Keratinocyte (primary cell): ENCODE results near the gene CAPN5. TPM values are rescaled to one million over a fixed set of nuclear protein-coding genes. Genes with fewer than 3 reads are reported as not detected.

ENCODE experiments used
- DNase-seq: peaks from one replicate; pipeline ENCODE4 v3.0.0-alpha.2; 2011; ENCODE audit warnings: low read depth, missing footprints, low spot score
- FAIRE-seq: peaks from 2 replicates; lab custom pipeline; 2011; peaks lifted over from hg19 to GRCh38; lab: Jason Lieb, UNC
- H2AFZ ChIP-seq: 2 replicates; pipeline ENCODE4 v1.6.0; 2012; ENCODE audit warnings: low read length, control low read depth, inconsistent platforms; ENCODE audit not compliant: control insufficient read depth
- H3K27ac ChIP-seq: 2 replicates; pipeline ENCODE4 v1.5.1; 2011; ENCODE audit warnings: low read length; ENCODE audit not compliant: control insufficient read depth, insufficient read depth
- H3K27me3 ChIP-seq: 3 replicates; pipeline ENCODE4 v1.6.0; 2011; ENCODE audit warnings: low read length; ENCODE audit not compliant: control insufficient read depth, insufficient read depth; ENCODE audit errors: extremely low read depth
- H3K36me3 ChIP-seq, 2 experiments: 2 replicates in 1 of 2; 3 replicates in 1 of 2; pipeline ENCODE4 v1.5.1; 2011; ENCODE audit warnings: low read length in 2 of 2, mild to moderate bottlenecking in 1 of 2; ENCODE audit not compliant: control insufficient read depth in 2 of 2, insufficient read depth in 2 of 2; ENCODE audit errors: extremely low read depth in 1 of 2
- H3K4me1 ChIP-seq: 3 replicates; pipeline ENCODE4 v1.5.1; 2011; ENCODE audit warnings: low read length; ENCODE audit not compliant: control insufficient read depth, insufficient read depth; ENCODE audit errors: extremely low read depth
- H3K4me2 ChIP-seq: 3 replicates; pipeline ENCODE4 v1.6.0; 2011; ENCODE audit warnings: low read depth, low read length; ENCODE audit not compliant: control insufficient read depth, insufficient read depth; ENCODE audit errors: extremely low read depth
- H3K4me3 ChIP-seq, 3 experiments: fragments of 200-600 bp in 1 of 3; sonication (generic) in 1 of 3; 2 replicates in 2 of 3; 3 replicates in 1 of 3; pipeline ENCODE4 v1.5.1; 2011 to 2016; ENCODE audit warnings: low read length in 3 of 3, mild to moderate bottlenecking in 3 of 3, control low read depth in 2 of 3, inconsistent platforms in 1 of 3, low read depth in 1 of 3, mixed read lengths in 1 of 3, mixed run types in 1 of 3, moderate library complexity in 1 of 3; ENCODE audit not compliant: control insufficient read depth in 2 of 3, insufficient read depth in 2 of 3; ENCODE audit errors: extremely low read depth in 1 of 3
- H3K79me2 ChIP-seq: 2 replicates; pipeline ENCODE4 v1.6.0; 2012; ENCODE audit warnings: low read length; ENCODE audit not compliant: control insufficient read depth, insufficient read depth
- H3K9ac ChIP-seq: 3 replicates; pipeline ENCODE4 v1.6.0; 2011; ENCODE audit warnings: low read length; ENCODE audit not compliant: control insufficient read depth, insufficient read depth; ENCODE audit errors: extremely low read depth
- H3K9me1 ChIP-seq: 3 replicates; pipeline ENCODE4 v1.6.0; 2011; ENCODE audit warnings: low read length; ENCODE audit not compliant: control insufficient read depth, insufficient read depth; ENCODE audit errors: extremely low read depth
- H3K9me3 ChIP-seq: 2 replicates; pipeline ENCODE4 v1.5.1; 2012; ENCODE audit warnings: low read depth, low read length; ENCODE audit not compliant: control insufficient read depth
- H4K20me1 ChIP-seq: 3 replicates; pipeline ENCODE4 v1.6.0; 2011; ENCODE audit warnings: low read length; ENCODE audit not compliant: control insufficient read depth, insufficient read depth; ENCODE audit errors: extremely low read depth
- CTCF ChIP-seq, 3 experiments: IDR thresholded peaks in 1 of 3; conservative IDR thresholded peaks in 1 of 3; optimal IDR thresholded peaks in 1 of 3; 2 replicates in 2 of 3; 3 replicates in 1 of 3; pipeline versions ENCODE3 to v1.5.1; 2011; ENCODE audit warnings: low read length in 3 of 3, mild to moderate bottlenecking in 3 of 3, moderate library complexity in 2 of 3, control low read depth in 1 of 3, inconsistent platforms in 1 of 3; ENCODE audit not compliant: insufficient read depth in 2 of 3; ENCODE audit errors: extremely low read depth in 1 of 3
- EZH2 ChIP-seq: IDR thresholded peaks from one replicate; pipeline ENCODE4 v1.6.1; 2012; ENCODE audit warnings: inconsistent platforms, mild to moderate bottlenecking, low read length, moderate library complexity
- dilution Hi-C: fragments of 300-500 bp; cut with MboI; formaldehyde crosslinking; loops from one replicate; pipeline ENCODE4 v1.7.0; 2020; ENCODE audit warnings: low sequenced_read_pairs; ENCODE audit not compliant: extremely low pct_ligation_motif_present
- polyA plus RNA-seq, 5 experiments: library from polyadenylated mRNA; depleted of rRNA in 3 of 5; stranded (reverse) in 3 of 5; stranded (forward) in 1 of 5; unstranded in 1 of 5; fragments of >200 nt; gene quantifications; 1 replicate in 1 of 5; 2 replicates in 3 of 5; 3 replicates in 1 of 5; pipeline versions ENCODE4 v1.2.1 to v1.2.3, GENCODE V29; 2011 to 2012; ENCODE audit warnings: missing spikeins in 2 of 5, low read depth in 1 of 5, low replicate concordance in 1 of 5

Gene CAPN5
- polyA plus RNA-seq, 1 donor (not counting 4 experiments of a cell fraction or from before 2014, with no cell fraction given), result 1.2 TPM

- Histone ChIP-seq H3K79me2 (no peaks in the 10 kb centered on the region), H3K27me3 (no peaks in the 10 kb centered on the region), H3K27ac (no peak overlapping the region), H3K4me2 (no peak overlapping the region), H3K9me3 (no peaks in the 10 kb centered on the region), H2AFZ (no peak overlapping the region), H3K9me1 (no peaks in the 10 kb centered on the region), H4K20me1 (no peaks in the 10 kb centered on the region), H3K4me1 (no peaks in the 10 kb centered on the region), H3K4me3 (no peak overlapping the region), H3K36me3 (no peaks in the 10 kb centered on the region), H3K9ac (no peak overlapping the region)
- FAIRE-seq (no peak), DNase-seq (no peak)
- TF ChIP-seq EZH2, result no peak
- TF ChIP-seq CTCF (optimal IDR thresholded peaks at IDR 0.05 in 1 of 3, IDR thresholded peaks at IDR 0.05 in 1 of 3, conservative IDR thresholded peaks at IDR 0.05 in 1 of 3; ENCODE audit: extremely low read depth in 1 of 3, insufficient read depth in 2 of 3, low read length in 3 of 3), result no peak
- dilution Hi-C loops, result no loop called here
Observed at GRCh38 chr11:77121876-77122575, 55.3 kb downstream of the CAPN5 start.

- dilution Hi-C loops, result no loop called here
- no peaks in the 10 kb centered on the region for H3K9me1 ChIP-seq
- no peaks in the 10 kb centered on the region for H3K9me3 ChIP-seq
- H3K27me3 ChIP-seq, result no peaks in the 10 kb centered on the region
- no peak overlapping the region for H3K4me2 ChIP-seq
- H3K27ac ChIP-seq, result no peak overlapping the region
- TF ChIP-seq CTCF (optimal IDR thresholded peaks at IDR 0.05 in 1 of 3, IDR thresholded peaks at IDR 0.05 in 1 of 3, conservative IDR thresholded peaks at IDR 0.05 in 1 of 3; ENCODE audit: extremely low read depth in 1 of 3, insufficient read depth in 2 of 3, low read length in 3 of 3) (no peak), EZH2 (no peak)
- DNase-seq (no peak), FAIRE-seq (no peak)
- H3K4me3 ChIP-seq, result no peak overlapping the region
- H3K36me3 ChIP-seq, result no peaks in the 10 kb centered on the region
- H4K20me1 ChIP-seq, result no peaks in the 10 kb centered on the region
- H2AFZ ChIP-seq, result no peak overlapping the region
- no peak overlapping the region for H3K9ac ChIP-seq
- peaks cover 5% of the 10 kb centered on the region for H3K4me1 ChIP-seq
- H3K79me2 ChIP-seq, result no peaks in the 10 kb centered on the region
Observed at GRCh38 chr11:77122576-77123212, 55.9 kb downstream of the CAPN5 start.
